Measurements from ENCODE around the gene EIF2S3.

DNA sequence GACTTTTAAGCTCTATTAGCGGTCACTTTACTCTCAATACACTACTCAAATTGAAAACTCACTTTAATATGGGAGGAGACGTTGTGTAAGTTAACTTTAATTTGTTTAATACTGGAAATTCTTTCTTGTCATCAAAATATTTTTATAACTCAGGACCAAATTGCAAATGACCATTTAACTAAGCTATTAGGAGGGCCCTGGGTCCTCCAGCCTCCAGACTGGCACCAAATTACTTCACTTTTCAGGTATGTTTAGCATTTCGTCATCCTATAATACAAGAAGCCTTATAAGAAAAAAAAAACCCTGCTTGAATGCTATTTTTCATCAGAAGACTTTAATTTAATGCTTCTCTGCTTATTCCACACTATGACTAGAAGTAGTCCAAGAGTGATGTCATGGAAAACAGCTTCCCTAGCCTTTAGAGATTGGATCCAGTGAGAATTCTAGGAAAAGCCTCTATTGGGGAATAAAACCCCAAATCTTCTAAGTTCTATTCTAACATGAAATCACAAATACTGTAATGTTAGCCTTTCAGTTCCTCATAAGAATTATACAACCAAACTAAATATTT, 34.4 kb upstream of the EIF2S3 start:
- TF ChIP-seq ZKSCAN1 (IDR thresholded peaks at IDR 0.05; ENCODE audit: low read length) (no peak), RAD21 (CRISPR knock-in tag; IDR thresholded peaks at IDR 0.05) (no peak), PRPF4 (IDR thresholded peaks at IDR 0.05; ENCODE audit: low read depth, low read length, poor library complexity, severe bottlenecking) (no peak), CBX2 (IDR thresholded peaks at IDR 0.05; ENCODE audit: low read depth, low read length) (no peak), CBX2 (CRISPR knock-in tag; IDR thresholded peaks at IDR 0.05; ENCODE audit: low read depth) (no peak), MAFK (conservative IDR thresholded peaks at IDR 0.05 in 1 of 2, IDR thresholded peaks at IDR 0.05 in 1 of 2; ENCODE audit: low read length in 2 of 2) (no peak), EHMT2 (IDR thresholded peaks at IDR 0.05; ENCODE audit: borderline replicate concordance, low read depth, low read length) (no peak), RXRA (CRISPR knock-in tag; IDR thresholded peaks at IDR 0.05) (no peak), RFX5 (IDR thresholded peaks at IDR 0.05; ENCODE audit: low read depth, low read length) (no peak), POLR2AphosphoS5 (IDR thresholded peaks at IDR 0.05; ENCODE audit: low read depth, low read length) (no peak), NBN (conservative IDR thresholded peaks at IDR 0.05) (no peak)
- TF ChIP-seq, protein P1, sequence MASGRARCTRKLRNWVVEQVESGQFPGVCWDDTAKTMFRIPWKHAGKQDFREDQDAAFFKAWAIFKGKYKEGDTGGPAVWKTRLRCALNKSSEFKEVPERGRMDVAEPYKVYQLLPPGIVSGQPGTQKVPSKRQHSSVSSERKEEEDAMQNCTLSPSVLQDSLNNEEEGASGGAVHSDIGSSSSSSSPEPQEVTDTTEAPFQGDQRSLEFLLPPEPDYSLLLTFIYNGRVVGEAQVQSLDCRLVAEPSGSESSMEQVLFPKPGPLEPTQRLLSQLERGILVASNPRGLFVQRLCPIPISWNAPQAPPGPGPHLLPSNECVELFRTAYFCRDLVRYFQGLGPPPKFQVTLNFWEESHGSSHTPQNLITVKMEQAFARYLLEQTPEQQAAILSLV (CRISPR knock-in tag; IDR thresholded peaks at IDR 0.05; ENCODE audit: borderline replicate concordance): no peak
- TF ChIP-seq, protein P2, sequence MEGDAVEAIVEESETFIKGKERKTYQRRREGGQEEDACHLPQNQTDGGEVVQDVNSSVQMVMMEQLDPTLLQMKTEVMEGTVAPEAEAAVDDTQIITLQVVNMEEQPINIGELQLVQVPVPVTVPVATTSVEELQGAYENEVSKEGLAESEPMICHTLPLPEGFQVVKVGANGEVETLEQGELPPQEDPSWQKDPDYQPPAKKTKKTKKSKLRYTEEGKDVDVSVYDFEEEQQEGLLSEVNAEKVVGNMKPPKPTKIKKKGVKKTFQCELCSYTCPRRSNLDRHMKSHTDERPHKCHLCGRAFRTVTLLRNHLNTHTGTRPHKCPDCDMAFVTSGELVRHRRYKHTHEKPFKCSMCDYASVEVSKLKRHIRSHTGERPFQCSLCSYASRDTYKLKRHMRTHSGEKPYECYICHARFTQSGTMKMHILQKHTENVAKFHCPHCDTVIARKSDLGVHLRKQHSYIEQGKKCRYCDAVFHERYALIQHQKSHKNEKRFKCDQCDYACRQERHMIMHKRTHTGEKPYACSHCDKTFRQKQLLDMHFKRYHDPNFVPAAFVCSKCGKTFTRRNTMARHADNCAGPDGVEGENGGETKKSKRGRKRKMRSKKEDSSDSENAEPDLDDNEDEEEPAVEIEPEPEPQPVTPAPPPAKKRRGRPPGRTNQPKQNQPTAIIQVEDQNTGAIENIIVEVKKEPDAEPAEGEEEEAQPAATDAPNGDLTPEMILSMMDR (CRISPR knock-in tag; IDR thresholded peaks at IDR 0.05): no peak
- TF ChIP-seq, protein P3, sequence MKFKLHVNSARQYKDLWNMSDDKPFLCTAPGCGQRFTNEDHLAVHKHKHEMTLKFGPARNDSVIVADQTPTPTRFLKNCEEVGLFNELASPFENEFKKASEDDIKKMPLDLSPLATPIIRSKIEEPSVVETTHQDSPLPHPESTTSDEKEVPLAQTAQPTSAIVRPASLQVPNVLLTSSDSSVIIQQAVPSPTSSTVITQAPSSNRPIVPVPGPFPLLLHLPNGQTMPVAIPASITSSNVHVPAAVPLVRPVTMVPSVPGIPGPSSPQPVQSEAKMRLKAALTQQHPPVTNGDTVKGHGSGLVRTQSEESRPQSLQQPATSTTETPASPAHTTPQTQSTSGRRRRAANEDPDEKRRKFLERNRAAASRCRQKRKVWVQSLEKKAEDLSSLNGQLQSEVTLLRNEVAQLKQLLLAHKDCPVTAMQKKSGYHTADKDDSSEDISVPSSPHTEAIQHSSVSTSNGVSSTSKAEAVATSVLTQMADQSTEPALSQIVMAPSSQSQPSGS (CRISPR knock-in tag; IDR thresholded peaks at IDR 0.05): no peak
- TF ChIP-seq, protein P4, sequence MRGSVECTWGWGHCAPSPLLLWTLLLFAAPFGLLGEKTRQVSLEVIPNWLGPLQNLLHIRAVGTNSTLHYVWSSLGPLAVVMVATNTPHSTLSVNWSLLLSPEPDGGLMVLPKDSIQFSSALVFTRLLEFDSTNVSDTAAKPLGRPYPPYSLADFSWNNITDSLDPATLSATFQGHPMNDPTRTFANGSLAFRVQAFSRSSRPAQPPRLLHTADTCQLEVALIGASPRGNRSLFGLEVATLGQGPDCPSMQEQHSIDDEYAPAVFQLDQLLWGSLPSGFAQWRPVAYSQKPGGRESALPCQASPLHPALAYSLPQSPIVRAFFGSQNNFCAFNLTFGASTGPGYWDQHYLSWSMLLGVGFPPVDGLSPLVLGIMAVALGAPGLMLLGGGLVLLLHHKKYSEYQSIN (CRISPR knock-in tag; IDR thresholded peaks at IDR 0.05; ENCODE audit: borderline replicate concordance): no peak
